Smooth muscle cell (in vitro differentiated cells): ENCODE data around the gene FBRSL1. TPM values are rescaled to one million over a fixed set of nuclear protein-coding genes. Genes with fewer than 3 reads are reported as not detected.

Source experiments
- DNase-seq: peaks from one replicate; lab custom pipeline; 2025; ENCODE audit not compliant: unreplicated experiment; lab: John Stamatoyannopoulos, UW
- H2AFZ ChIP-seq: fragments of 200-600 bp; sonication (generic); 2 replicates; pipeline ENCODE4 v1.6.0; 2016; ENCODE audit warnings: antibody characterized with exemption, low read depth, mild to moderate bottlenecking
- H3F3A ChIP-seq: fragments of 200-600 bp; sonication (generic); 2 replicates; pipeline ENCODE4 v1.6.0; 2017; ENCODE audit warnings: antibody characterized with exemption, low read depth
- H3K27ac ChIP-seq: fragments of 200-600 bp; sonication (generic); 2 replicates; pipeline ENCODE4 v1.5.1; 2016; ENCODE audit warnings: low read depth, mild to moderate bottlenecking
- H3K27me3 ChIP-seq: fragments of 200-600 bp; sonication (generic); 2 replicates; pipeline ENCODE4 v1.6.1; 2016; ENCODE audit warnings: low read depth, mild to moderate bottlenecking
- H3K36me3 ChIP-seq: fragments of 200-600 bp; sonication (generic); 2 replicates; pipeline ENCODE4 v1.5.1; 2016; ENCODE audit warnings: low read depth
- H3K4me1 ChIP-seq: fragments of 200-600 bp; sonication (generic); 2 replicates; pipeline ENCODE4 v1.5.1; 2016; ENCODE audit warnings: low read depth
- H3K4me2 ChIP-seq: fragments of 200-600 bp; sonication (generic); 2 replicates; pipeline ENCODE4 v1.6.0; 2016; ENCODE audit warnings: mild to moderate bottlenecking
- H3K4me3 ChIP-seq: fragments of 200-600 bp; sonication (generic); 2 replicates; pipeline ENCODE4 v1.5.1; 2016; ENCODE audit warnings: mild to moderate bottlenecking
- H3K79me2 ChIP-seq: fragments of 200-600 bp; sonication (generic); 2 replicates; pipeline ENCODE4 v1.6.0; 2016; ENCODE audit warnings: low read depth, mild to moderate bottlenecking
- H3K9ac ChIP-seq: fragments of 200-600 bp; sonication (generic); 2 replicates; pipeline ENCODE4 v1.6.0; 2016; ENCODE audit warnings: low read depth
- H3K9me3 ChIP-seq: fragments of 200-600 bp; sonication (generic); replicated peaks from 2 replicates; pipeline ENCODE4 v1.5.1; 2016; ENCODE audit warnings: low read depth
- H4K20me1 ChIP-seq: fragments of 200-600 bp; sonication (generic); 2 replicates; pipeline ENCODE4 v1.6.0; 2016; ENCODE audit warnings: low read depth
- CTCF ChIP-seq: fragments of 200-600 bp; sonication (generic); IDR thresholded peaks from 2 replicates; pipeline ENCODE4 v1.5.1; 2017; ENCODE audit warnings: borderline replicate concordance, mild to moderate bottlenecking, antibody characterized with exemption; ENCODE audit not compliant: insufficient read depth, poor library complexity, severe bottlenecking
- WGBS: methylation state at CpG from one replicate; pipeline ENCODE4 v1.1.7; 2016; ENCODE audit warnings: low lambda C conversion rate; 5-methylcytosine and 5-hydroxymethylcytosine counted together
- polyA plus RNA-seq: library from polyadenylated mRNA; unstranded; fragments of >200 nt; fragmentation: Nextera tagmentation; extraction: Ambion mirVana; gene quantifications from 2 replicates; pipeline ENCODE4 v1.2.1, GENCODE V29; 2016
- total RNA-seq: library from RNA; depleted of rRNA; stranded (reverse); fragments of >200 nt; gene quantifications from 2 replicates; pipeline ENCODE4 v1.2.3, GENCODE V29; 2014

The FBRSL1 gene
- total and polyA plus RNA-seq, 2 experiments from 2014 or later = 7.9 to 17.6 TPM

GRCh38 chr12:132493482-132494178, 3.7 kb downstream of the FBRSL1 start:
- 90% methylated on average over 14 of the region's 18 CpGs for WGBS
- Histone ChIP-seq H3K27ac (no peak overlapping the region), H3K9me3 (no peaks in the 10 kb centered on the region), H3K27me3 (no peaks in the 10 kb centered on the region), H3K4me1 (peaks cover 12% of the 10 kb centered on the region), H3F3A (no peaks in the 10 kb centered on the region), H3K79me2 (peaks cover 80% of the 10 kb centered on the region), H4K20me1 (peaks cover 80% of the 10 kb centered on the region), H2AFZ (no peak overlapping the region), H3K36me3 (no peaks in the 10 kb centered on the region), H3K9ac (no peak overlapping the region), H3K4me2 (peak overlapping the region; percentile 31), H3K4me3 (no peak overlapping the region)
- no peak for TF ChIP-seq CTCF
- DNase-seq = no peak

- peak overlapping the region; percentile 31 for H3K4me2 ChIP-seq
- no peaks in the 10 kb centered on the region for H3F3A ChIP-seq
- no peak overlapping the region for H3K9ac ChIP-seq
- 79% methylated on average over 25 of the region's 25 CpGs for WGBS
- H3K27ac ChIP-seq = no peak overlapping the region
- no peak overlapping the region for H3K4me3 ChIP-seq
- H3K9me3 ChIP-seq = no peaks in the 10 kb centered on the region
- H4K20me1 ChIP-seq = peaks cover 89% of the 10 kb centered on the region
- no peak for DNase-seq
- H3K79me2 ChIP-seq = peaks cover 89% of the 10 kb centered on the region
- no peak for TF ChIP-seq CTCF
- H3K4me1 ChIP-seq = peaks cover 12% of the 10 kb centered on the region
- H3K36me3 ChIP-seq = no peaks in the 10 kb centered on the region
- no peaks in the 10 kb centered on the region for H3K27me3 ChIP-seq
- no peak overlapping the region for H2AFZ ChIP-seq
Measured at GRCh38 chr12:132494294-132495164, 4.6 kb downstream of the FBRSL1 start.

GRCh38 chr12:132495165-132495544, 5.2 kb downstream of the FBRSL1 start:
- Histone ChIP-seq H3K27me3 (no peaks in the 10 kb centered on the region), H2AFZ (no peak overlapping the region), H3K4me2 (no peak overlapping the region), H3K4me1 (peaks cover 12% of the 10 kb centered on the region), H3K27ac (no peak overlapping the region), H3K36me3 (no peaks in the 10 kb centered on the region), H3F3A (no peaks in the 10 kb centered on the region), H4K20me1 (peaks cover 96% of the 10 kb centered on the region), H3K9ac (no peak overlapping the region), H3K79me2 (peaks cover 95% of the 10 kb centered on the region), H3K9me3 (no peaks in the 10 kb centered on the region), H3K4me3 (no peak overlapping the region)
- WGBS = 85% methylated on average over 9 of the region's 9 CpGs
- TF ChIP-seq CTCF = no peak
- no peak for DNase-seq
